ENCODE measurements around the gene PSMB2. TPM values are rescaled to one million over a fixed set of nuclear protein-coding genes. Genes with fewer than 3 reads are reported as not detected.

The PSMB2 gene
- total RNA-seq, 1 donor from 2014 or later = 54.5 TPM

- no peak for TF ChIP-seq CTCF (IDR thresholded peaks at IDR 0.05)
- ChIA-PET POLR2A (no interaction called here), CTCF (no interaction called here)
- Mint-ChIP-seq H3K4me1 (no peaks in the 10 kb centered on the region), H3K9me3 (no peaks in the 10 kb centered on the region), H3K27me3 (no peaks in the 10 kb centered on the region), H3K4me3 (no peak overlapping the region), H3K36me3 (ENCODE audit: low read depth) (peaks cover 7% of the 10 kb centered on the region), H3K27ac (no peak overlapping the region)
- DNase-seq (no peak), ATAC-seq (ENCODE audit: low read depth) (no peak)
- intact Hi-C loops (cut with micrococcal nuclease) = no loop called here
These were observed 50.1 kb downstream of the PSMB2 start for GRCh38 chr1:35591211-35591610.

GRCh38 chr1:35590476-35591040 is 50.8 kb downstream of the PSMB2 start:
- ChIA-PET POLR2A (no interaction called here), CTCF (no interaction called here)
- intact Hi-C loops (cut with micrococcal nuclease) = no loop called here
- Mint-ChIP-seq H3K4me1 (no peaks in the 10 kb centered on the region), H3K4me3 (no peak overlapping the region), H3K9me3 (no peaks in the 10 kb centered on the region), H3K36me3 (ENCODE audit: low read depth) (peaks cover 7% of the 10 kb centered on the region), H3K27me3 (no peaks in the 10 kb centered on the region), H3K27ac (no peak overlapping the region)
- no peak for TF ChIP-seq CTCF (IDR thresholded peaks at IDR 0.05)
- no peak for ATAC-seq (ENCODE audit: low read depth)
- DNase-seq = no peak

GRCh38 chr1:35589516-35590427 is 51.6 kb downstream of the PSMB2 start:
- ATAC-seq (ENCODE audit: low read depth) = no peak
- TF ChIP-seq CTCF (IDR thresholded peaks at IDR 0.05) = no peak
- Mint-ChIP-seq H3K9me3 (no peaks in the 10 kb centered on the region), H3K27ac (no peak overlapping the region), H3K4me3 (no peak overlapping the region), H3K27me3 (no peaks in the 10 kb centered on the region), H3K4me1 (no peaks in the 10 kb centered on the region), H3K36me3 (ENCODE audit: low read depth) (peaks cover 7% of the 10 kb centered on the region)
- CTCF ChIA-PET = no interaction called here
- no peak for DNase-seq
- POLR2A ChIA-PET = interaction anchor here (0.5 kb wide), 1 partner anchor 9 kb away, joined by 3 read pairs; no protein-coding TSS in a partner anchor
- intact Hi-C loops (cut with micrococcal nuclease) = no loop called here

GRCh38 chr1:35588197-35588910 is 53.0 kb downstream of the PSMB2 start:
- H3K9me3 Mint-ChIP-seq = no peaks in the 10 kb centered on the region
- ATAC-seq (ENCODE audit: low read depth) (no peak), DNase-seq (no peak)
- CTCF ChIA-PET = interaction anchor here (0.9 kb wide), 1 partner anchor 19 kb away, joined by 3 read pairs; no protein-coding TSS in a partner anchor
- TF ChIP-seq CTCF (IDR thresholded peaks at IDR 0.05) = no peak
- peaks cover 5% of the 10 kb centered on the region for H3K36me3 Mint-ChIP-seq (ENCODE audit: low read depth)
- H3K4me3 Mint-ChIP-seq = no peak overlapping the region
- POLR2A ChIA-PET = no interaction called here
- intact Hi-C loops (cut with micrococcal nuclease) = no loop called here
- H3K27ac Mint-ChIP-seq = no peak overlapping the region
- H3K4me1 Mint-ChIP-seq = no peaks in the 10 kb centered on the region
- H3K27me3 Mint-ChIP-seq = no peaks in the 10 kb centered on the region

GRCh38 chr1:35587736-35588135 is 53.6 kb downstream of the PSMB2 start:
- intact Hi-C loops (cut with micrococcal nuclease) = no loop called here
- H3K27me3 Mint-ChIP-seq = no peaks in the 10 kb centered on the region
- no peaks in the 10 kb centered on the region for H3K9me3 Mint-ChIP-seq
- CTCF ChIA-PET = interaction anchor here (0.9 kb wide), 1 partner anchor 19 kb away, joined by 3 read pairs; no protein-coding TSS in a partner anchor
- no peaks in the 10 kb centered on the region for H3K4me1 Mint-ChIP-seq
- H3K4me3 Mint-ChIP-seq = no peak overlapping the region
- no peak for TF ChIP-seq CTCF (IDR thresholded peaks at IDR 0.05)
- peaks cover 5% of the 10 kb centered on the region for H3K36me3 Mint-ChIP-seq (ENCODE audit: low read depth)
- POLR2A ChIA-PET = no interaction called here
- H3K27ac Mint-ChIP-seq = no peak overlapping the region
- ATAC-seq (ENCODE audit: low read depth) (no peak), DNase-seq (no peak)
